GM21786 (cell line): ENCODE data around the gene PUM2.

Experiments
- ATAC-seq: cut with Tn5 transposase; IDR thresholded peaks from one replicate; pipeline ENCODE4 v1.9.1; 2021; ENCODE audit not compliant: unreplicated experiment

PUM2 gene

GRCh38 chr2:20203521-20204225 lies 147.0 kb downstream of the PUM2 start:
- no peak for ATAC-seq

- ATAC-seq = no peak
Observed at GRCh38 chr2:20203072-20203471, 147.6 kb downstream of the PUM2 start.

DNA sequence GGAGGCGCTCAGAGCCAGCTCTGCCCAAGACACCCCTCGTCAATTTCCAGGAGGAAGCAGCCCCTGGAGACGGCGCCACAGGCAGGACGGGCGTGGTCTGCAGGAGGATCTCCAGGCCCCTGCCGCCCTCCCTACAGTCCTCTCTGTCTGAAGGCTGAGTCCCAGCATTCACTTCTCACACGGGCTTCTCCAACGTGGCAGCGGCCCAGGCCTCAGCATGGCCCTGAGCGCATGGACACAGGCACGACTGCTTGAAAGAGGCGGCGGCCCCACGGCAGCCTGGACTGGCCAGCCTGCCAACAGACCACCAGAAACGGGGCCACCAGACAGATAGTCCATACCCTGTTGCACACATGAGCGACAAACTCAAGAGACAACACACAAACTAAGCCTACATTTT lies 149.0 kb downstream of the PUM2 start:
- no peak for ATAC-seq

GRCh38 chr2:20200697-20201555 lies 149.7 kb downstream of the PUM2 start:
- ATAC-seq = no peak

DNA sequence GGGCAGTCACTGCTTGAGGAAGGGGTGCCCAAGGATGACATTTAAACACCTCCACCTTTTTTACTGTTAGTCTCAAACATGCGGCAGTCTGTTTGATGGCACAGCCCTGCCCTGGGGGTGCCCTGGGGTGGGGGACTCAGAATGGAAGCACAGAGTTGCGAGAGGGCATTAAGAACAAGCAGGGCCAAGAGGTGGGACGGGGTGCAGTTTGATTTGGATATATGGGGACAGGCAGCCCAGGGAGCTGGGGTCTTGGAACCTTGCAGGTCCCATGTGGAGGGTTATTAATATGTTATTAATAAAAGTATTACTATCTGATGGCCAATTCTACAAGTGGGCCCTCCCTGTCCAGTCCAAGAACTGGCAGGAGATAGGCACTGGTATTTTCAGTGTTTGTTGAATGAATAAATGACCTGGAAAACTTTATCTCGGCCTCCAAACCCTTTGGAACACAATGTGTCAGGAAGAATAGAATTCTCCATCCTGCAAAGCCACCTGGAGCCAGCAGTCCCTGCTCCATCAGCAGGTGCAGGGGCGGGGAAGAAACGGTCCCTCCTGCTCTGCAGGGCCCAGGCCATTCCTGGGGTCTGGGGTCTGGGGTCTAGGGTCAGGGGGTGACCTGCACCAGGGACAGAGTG lies 150.9 kb downstream of the PUM2 start:
- ATAC-seq = no peak

DNA sequence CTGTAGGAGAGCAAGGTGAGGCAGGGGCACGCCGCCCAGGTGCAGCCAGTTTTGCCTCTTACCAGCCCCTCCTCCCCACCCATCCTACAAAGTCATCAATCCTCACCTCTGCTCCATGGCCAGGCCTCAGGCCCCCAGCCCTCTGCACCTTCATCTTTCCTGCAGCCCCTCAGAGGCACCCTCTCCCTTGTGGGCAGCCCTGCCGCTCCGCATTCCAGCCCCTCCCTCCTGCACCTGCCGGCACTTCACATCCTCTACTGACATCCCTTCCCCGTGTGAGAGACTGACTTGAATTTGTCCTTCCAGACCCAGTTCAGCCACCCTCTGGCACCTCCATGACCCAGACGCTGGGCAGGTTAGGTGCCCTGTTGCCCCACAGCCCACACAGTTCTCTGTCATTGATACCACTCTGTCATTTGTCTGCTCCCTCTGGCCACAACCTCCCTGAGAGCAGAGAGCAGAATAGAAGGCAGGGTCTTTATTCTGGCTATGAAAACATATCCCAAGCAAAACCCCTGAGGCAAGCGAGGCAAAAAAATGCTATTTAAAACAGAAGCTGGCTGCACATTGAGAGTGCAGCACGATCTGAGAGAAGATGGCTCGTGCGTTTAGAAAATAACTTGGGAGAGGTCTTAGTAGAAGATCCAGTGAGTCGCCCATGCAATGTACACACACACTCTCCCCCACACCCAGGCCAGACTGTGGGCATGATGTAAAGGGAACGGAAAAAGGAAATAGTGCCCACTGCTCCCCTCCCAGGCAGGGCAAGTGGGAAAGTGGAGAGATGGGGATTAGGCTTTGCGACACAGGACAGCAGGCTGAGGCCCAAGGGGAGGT lies 151.6 kb downstream of the PUM2 start:
- ATAC-seq = no peak
